ENCODE results near the gene CCDC159.
"Not testable (repeated sequence)": the region's sequence is repeated elsewhere in the genome, so short reads cannot be mapped to it uniquely, and the experiment has no call there.

Gene CCDC159

GRCh38 chr19:11375143-11375948, 29.0 kb downstream of the CCDC159 start:
- H3K4me3 ChIP-seq (ENCODE audit: low read length), result peak overlapping the region; percentile 79
- H3K36me3 ChIP-seq (ENCODE audit: insufficient read depth, low read depth, low read length), result no peaks in the 10 kb centered on the region
- H3K9ac ChIP-seq (ENCODE audit: low read depth, low read length), result peak overlapping the region; percentile 68; the same call in 1 of the 2 replicates
- H3K4me1 ChIP-seq (ENCODE audit: insufficient read depth, low read length), result peaks cover 7% of the 10 kb centered on the region; the same call in 1 of the 2 replicates
- H3K9me3 ChIP-seq (ENCODE audit: insufficient read depth, low read depth, low read length), result no peaks in the 10 kb centered on the region
- H3K27me3 ChIP-seq (ENCODE audit: insufficient read depth, low read length), result no peaks in the 10 kb centered on the region
- peak overlapping the region; percentile 77 for H3K27ac ChIP-seq (ENCODE audit: low read length)

GRCh38 chr19:11377237-11377636, 30.9 kb downstream of the CCDC159 start:
- Histone ChIP-seq H3K36me3 (ENCODE audit: insufficient read depth, low read depth, low read length) (no peaks in the 10 kb centered on the region), H3K27me3 (ENCODE audit: insufficient read depth, low read length) (no peaks in the 10 kb centered on the region; the same call in 1 of the 2 replicates), H3K9ac (ENCODE audit: low read depth, low read length) (no peak overlapping the region), H3K4me3 (ENCODE audit: low read length) (no peak overlapping the region), H3K9me3 (ENCODE audit: insufficient read depth, low read depth, low read length) (no peaks in the 10 kb centered on the region), H3K4me1 (ENCODE audit: insufficient read depth, low read length) (peaks cover 7% of the 10 kb centered on the region; the same call in 1 of the 2 replicates), H3K27ac (ENCODE audit: low read length) (no peak overlapping the region)

GRCh38 chr19:11377756-11378155, 31.4 kb downstream of the CCDC159 start:
- H3K4me3 ChIP-seq (ENCODE audit: low read length), result no peak overlapping the region
- no peak overlapping the region for H3K27ac ChIP-seq (ENCODE audit: low read length)
- H3K9me3 ChIP-seq (ENCODE audit: insufficient read depth, low read depth, low read length), result no peaks in the 10 kb centered on the region
- H3K27me3 ChIP-seq (ENCODE audit: insufficient read depth, low read length), result peaks cover 4% of the 10 kb centered on the region; the same call in 1 of the 2 replicates
- no peaks in the 10 kb centered on the region for H3K36me3 ChIP-seq (ENCODE audit: insufficient read depth, low read depth, low read length)
- peaks cover 7% of the 10 kb centered on the region; the same call in 1 of the 2 replicates for H3K4me1 ChIP-seq (ENCODE audit: insufficient read depth, low read length)
- no peak overlapping the region for H3K9ac ChIP-seq (ENCODE audit: low read depth, low read length)

GRCh38 chr19:11378319-11379189, 32.2 kb downstream of the CCDC159 start:
- Histone ChIP-seq H3K4me1 (ENCODE audit: insufficient read depth, low read length) (peaks cover 7% of the 10 kb centered on the region; the same call in 1 of the 2 replicates), H3K4me3 (ENCODE audit: low read length) (no peak overlapping the region), H3K9me3 (ENCODE audit: insufficient read depth, low read depth, low read length) (no peaks in the 10 kb centered on the region), H3K9ac (ENCODE audit: low read depth, low read length) (no peak overlapping the region), H3K27me3 (ENCODE audit: insufficient read depth, low read length) (peaks cover 12% of the 10 kb centered on the region; the same call in 1 of the 2 replicates), H3K36me3 (ENCODE audit: insufficient read depth, low read depth, low read length) (no peaks in the 10 kb centered on the region), H3K27ac (ENCODE audit: low read length) (no peak overlapping the region)

GRCh38 chr19:11379269-11379845, 33.0 kb downstream of the CCDC159 start:
- H3K9ac ChIP-seq (ENCODE audit: low read depth, low read length); H3K27ac ChIP-seq (ENCODE audit: low read length); H3K4me1 ChIP-seq (ENCODE audit: insufficient read depth, low read length); H3K36me3 ChIP-seq (ENCODE audit: insufficient read depth, low read depth, low read length); H3K4me3 ChIP-seq (ENCODE audit: low read length); H3K9me3 ChIP-seq (ENCODE audit: insufficient read depth, low read depth, low read length): not testable (repeated sequence)
- peaks cover 14% of the 10 kb centered on the region; the same call in 1 of the 2 replicates for H3K27me3 ChIP-seq (ENCODE audit: insufficient read depth, low read length)

- Histone ChIP-seq H3K27me3 (ENCODE audit: insufficient read depth, low read length) (peaks cover 14% of the 10 kb centered on the region; the same call in 1 of the 2 replicates), H3K4me3 (ENCODE audit: low read length) (peak overlapping the region; percentile 72), H3K36me3 (ENCODE audit: insufficient read depth, low read depth, low read length) (no peaks in the 10 kb centered on the region), H3K9ac (ENCODE audit: low read depth, low read length) (peak overlapping the region; percentile 74; the same call in 1 of the 2 replicates), H3K27ac (ENCODE audit: low read length) (no peak overlapping the region), H3K4me1 (ENCODE audit: insufficient read depth, low read length) (peaks cover 7% of the 10 kb centered on the region; the same call in 1 of the 2 replicates), H3K9me3 (ENCODE audit: insufficient read depth, low read depth, low read length) (no peaks in the 10 kb centered on the region)
Observed at GRCh38 chr19:11379857-11380350, 33.6 kb downstream of the CCDC159 start.

GRCh38 chr19:11380653-11381537, 34.6 kb downstream of the CCDC159 start:
- Histone ChIP-seq H3K27ac (ENCODE audit: low read length) (no peak overlapping the region), H3K36me3 (ENCODE audit: insufficient read depth, low read depth, low read length) (no peaks in the 10 kb centered on the region)

GRCh38 chr19:11382898-11383705, 36.8 kb downstream of the CCDC159 start:
- H3K36me3 ChIP-seq (ENCODE audit: insufficient read depth, low read depth, low read length), result no peaks in the 10 kb centered on the region
- no peak overlapping the region for H3K27ac ChIP-seq (ENCODE audit: low read length)
- H3K4me1 ChIP-seq (ENCODE audit: insufficient read depth, low read length), result 0 out of 2 replicates have a peak, but pooled peaks cover 3% of the 10 kb centered on the region
- H3K9ac ChIP-seq (ENCODE audit: low read depth, low read length), result peak overlapping the region; percentile 45; the same call in 1 of the 2 replicates
- H3K27me3 ChIP-seq (ENCODE audit: insufficient read depth, low read length), result peaks cover 14% of the 10 kb centered on the region; the same call in 1 of the 2 replicates
- H3K9me3 ChIP-seq (ENCODE audit: insufficient read depth, low read depth, low read length), result no peaks in the 10 kb centered on the region
- peak overlapping the region; percentile 71 for H3K4me3 ChIP-seq (ENCODE audit: low read length)

More at GRCh38 chr19:11380653-11381537, 34.6 kb downstream of the CCDC159 start:
- Histone ChIP-seq H3K9me3 (ENCODE audit: insufficient read depth, low read depth, low read length) (no peaks in the 10 kb centered on the region), H3K9ac (ENCODE audit: low read depth, low read length) (peak overlapping the region; percentile 74; the same call in 1 of the 2 replicates), H3K4me1 (ENCODE audit: insufficient read depth, low read length) (peaks cover 3% of the 10 kb centered on the region; the same call in 1 of the 2 replicates), H3K27me3 (ENCODE audit: insufficient read depth, low read length) (peaks cover 14% of the 10 kb centered on the region; the same call in 1 of the 2 replicates), H3K4me3 (ENCODE audit: low read length) (peak overlapping the region; percentile 72)

- Histone ChIP-seq H3K27ac (ENCODE audit: low read length) (no peak overlapping the region), H3K9me3 (ENCODE audit: insufficient read depth, low read depth, low read length) (no peaks in the 10 kb centered on the region), H3K4me1 (ENCODE audit: insufficient read depth, low read length) (0 out of 2 replicates have a peak, but pooled peaks cover 3% of the 10 kb centered on the region), H3K9ac (ENCODE audit: low read depth, low read length) (peak overlapping the region; percentile 45; the same call in 1 of the 2 replicates), H3K4me3 (ENCODE audit: low read length) (peak overlapping the region; percentile 71), H3K36me3 (ENCODE audit: insufficient read depth, low read depth, low read length) (no peaks in the 10 kb centered on the region), H3K27me3 (ENCODE audit: insufficient read depth, low read length) (peaks cover 14% of the 10 kb centered on the region; the same call in 1 of the 2 replicates)
Observed at GRCh38 chr19:11383706-11384048, 37.4 kb downstream of the CCDC159 start.

- no peak overlapping the region; the same call in 1 of the 2 replicates for H3K9ac ChIP-seq (ENCODE audit: low read depth, low read length)
- H3K27me3 ChIP-seq (ENCODE audit: insufficient read depth, low read length), result peaks cover 14% of the 10 kb centered on the region; the same call in 1 of the 2 replicates
- no peaks in the 10 kb centered on the region for H3K36me3 ChIP-seq (ENCODE audit: insufficient read depth, low read depth, low read length)
- H3K27ac ChIP-seq (ENCODE audit: low read length), result no peak overlapping the region
- H3K4me1 ChIP-seq (ENCODE audit: insufficient read depth, low read length), result 0 out of 2 replicates have a peak, but pooled peaks cover 3% of the 10 kb centered on the region
- H3K4me3 ChIP-seq (ENCODE audit: low read length), result no peak overlapping the region
- no peaks in the 10 kb centered on the region for H3K9me3 ChIP-seq (ENCODE audit: insufficient read depth, low read depth, low read length)
Observed at GRCh38 chr19:11384778-11385129, 38.4 kb downstream of the CCDC159 start.
